GM15510 (cell line): ENCODE data around the gene MRPS12.

Source experiments
- POLR2A ChIP-seq: IDR thresholded peaks from 3 replicates; pipeline ENCODE4 v1.6.1; 2011; ENCODE audit warnings: borderline replicate concordance; ENCODE audit not compliant: insufficient read length; ENCODE audit errors: extremely low read depth

The MRPS12 gene

DNA sequence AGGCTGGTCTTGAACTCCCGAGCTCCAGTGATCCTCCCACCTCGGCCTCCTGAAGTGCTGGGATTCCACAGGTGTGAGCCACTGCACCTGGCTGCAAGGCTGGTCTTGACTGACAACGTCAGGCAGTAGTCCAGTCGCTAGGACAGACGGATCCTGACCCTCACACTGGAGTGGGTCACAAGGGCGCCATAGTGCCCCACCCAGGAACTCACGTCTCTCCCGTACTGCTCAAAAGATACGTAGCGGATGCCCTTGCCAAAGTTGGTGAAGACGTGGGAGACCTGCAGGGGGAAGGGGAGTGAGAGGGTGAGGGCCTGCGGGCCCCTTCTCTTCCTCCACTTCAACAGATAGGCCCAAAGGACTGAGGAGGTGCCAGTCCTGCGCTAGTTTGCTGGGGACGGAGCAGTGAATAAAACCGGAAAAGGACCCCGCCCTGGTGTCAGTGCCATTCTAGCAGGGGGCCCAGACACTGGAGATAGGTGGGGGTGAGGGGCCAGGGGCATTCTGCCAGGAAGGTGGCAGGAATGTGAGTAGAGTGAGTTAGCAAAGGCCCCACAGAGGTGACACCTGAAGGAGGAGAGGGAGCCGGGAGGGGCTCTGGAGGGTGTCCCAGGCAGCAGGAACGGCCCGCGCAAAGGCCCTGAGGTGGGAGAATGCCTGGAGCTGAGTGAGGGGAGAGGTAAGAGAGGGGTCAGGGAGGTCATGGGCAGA, 11.9 kb downstream of the MRPS12 start:
- TF ChIP-seq POLR2A, result no peak

- TF ChIP-seq POLR2A, result no peak
These were observed 14.3 kb downstream of the MRPS12 start for GRCh38 chr19:38944981-38945506.

- TF ChIP-seq POLR2A, result no peak
These were observed 15.0 kb downstream of the MRPS12 start for GRCh38 chr19:38945562-38946228.

GRCh38 chr19:38946229-38947010, 15.7 kb downstream of the MRPS12 start:
- no peak for TF ChIP-seq POLR2A

DNA sequence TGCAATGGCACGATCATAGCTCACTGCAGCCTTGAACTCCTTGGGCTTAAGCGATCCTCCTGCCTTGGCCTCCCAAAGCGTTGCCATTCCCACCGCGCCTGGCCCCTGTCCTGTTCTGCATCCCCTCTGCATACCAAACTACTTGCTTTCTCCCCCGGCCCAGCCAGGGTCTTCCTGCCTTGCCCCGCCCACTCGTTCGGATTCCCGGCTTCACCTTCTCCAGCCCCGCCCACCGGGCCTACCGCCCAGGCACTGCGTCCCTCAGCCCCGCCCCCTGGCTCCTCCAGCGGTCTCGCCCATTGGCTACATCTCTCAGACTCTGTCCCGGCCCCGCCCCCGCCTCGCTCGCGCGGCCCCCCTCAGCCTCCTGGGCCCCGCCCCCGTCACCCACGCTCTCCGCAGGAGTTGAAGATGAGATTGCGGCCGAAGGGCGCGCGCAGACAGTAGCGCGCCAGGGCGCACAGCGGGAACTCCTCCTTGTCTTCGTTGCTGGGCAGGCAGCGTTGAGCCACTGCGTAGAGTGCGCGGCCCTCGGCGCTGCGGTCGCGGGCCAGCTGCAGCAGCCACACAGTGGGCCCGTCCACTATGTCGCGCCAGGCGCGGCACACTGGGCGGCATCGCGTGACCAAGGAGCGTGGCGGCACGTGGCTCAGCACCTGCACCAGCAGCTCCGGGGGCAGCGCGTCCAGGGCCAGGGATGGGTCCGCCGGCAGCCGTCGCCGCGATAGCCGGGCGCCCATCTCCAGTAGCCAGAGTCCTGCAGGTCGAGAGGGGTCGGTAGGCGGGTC, 19.0 kb downstream of the MRPS12 start:
- TF ChIP-seq POLR2A, result no peak

DNA sequence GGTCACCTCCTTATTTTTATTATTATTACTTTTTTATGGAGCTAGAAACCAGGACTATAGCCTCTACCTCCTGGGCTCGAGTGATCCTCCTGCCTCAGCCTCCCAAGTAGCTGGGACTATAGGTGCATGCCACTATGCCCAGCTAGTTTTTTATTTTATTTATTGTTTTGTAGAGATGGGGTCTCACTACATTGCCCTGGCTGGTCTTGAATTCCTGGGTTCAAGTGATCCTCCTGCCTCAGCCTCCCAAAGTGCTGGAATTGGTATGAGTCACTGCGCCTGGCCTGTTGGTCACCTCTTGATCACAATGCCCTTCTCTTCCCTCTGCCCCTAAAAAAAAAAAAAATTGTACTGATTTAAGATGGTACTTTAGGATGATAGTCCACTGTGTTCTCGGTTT, 20.4 kb downstream of the MRPS12 start:
- TF ChIP-seq POLR2A, result no peak

GRCh38 chr19:38952395-38953165, 21.8 kb downstream of the MRPS12 start:
- no peak for TF ChIP-seq POLR2A

GRCh38 chr19:38953677-38954076, 22.9 kb downstream of the MRPS12 start:
- TF ChIP-seq POLR2A, result no peak

DNA sequence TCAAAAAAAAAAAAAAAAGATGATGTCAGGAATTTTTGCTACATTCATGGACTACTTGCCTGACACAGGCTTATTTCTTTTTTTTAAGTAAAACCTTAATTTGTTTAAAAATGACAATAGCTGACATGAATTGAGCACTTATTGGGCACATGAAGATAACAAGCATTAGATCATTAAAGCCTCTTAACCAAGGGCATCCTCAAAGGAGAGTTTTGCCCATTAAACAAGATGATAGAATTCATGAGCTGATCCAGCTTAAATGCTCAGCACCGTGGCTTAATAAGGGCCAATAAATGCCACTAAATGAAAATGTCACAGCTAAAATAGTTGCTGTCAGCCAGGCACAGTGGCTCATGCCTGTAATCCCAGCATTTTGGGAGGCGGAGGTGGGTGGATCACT, 25.5 kb downstream of the MRPS12 start:
- TF ChIP-seq POLR2A, result no peak

DNA sequence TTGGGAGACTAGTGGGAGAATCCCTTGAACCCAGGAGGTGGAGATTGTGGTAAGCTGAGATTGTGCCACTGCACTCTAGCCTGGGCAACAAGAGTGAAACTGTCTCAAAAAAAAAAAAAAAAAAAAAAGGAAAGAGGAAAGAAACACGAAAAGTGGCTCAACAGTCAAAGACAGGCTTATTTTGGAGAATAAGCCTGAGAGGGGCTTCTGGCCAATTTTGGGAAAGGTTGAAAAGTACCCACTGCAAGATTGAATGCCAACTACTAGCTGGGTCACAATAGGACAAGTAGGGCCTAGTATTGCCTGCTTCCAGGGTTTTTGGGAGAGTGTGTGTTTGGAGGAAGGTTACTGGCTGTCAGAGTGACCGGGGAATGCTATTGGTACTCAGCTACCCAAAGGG, 27.6 kb downstream of the MRPS12 start:
- no peak for TF ChIP-seq POLR2A

DNA sequence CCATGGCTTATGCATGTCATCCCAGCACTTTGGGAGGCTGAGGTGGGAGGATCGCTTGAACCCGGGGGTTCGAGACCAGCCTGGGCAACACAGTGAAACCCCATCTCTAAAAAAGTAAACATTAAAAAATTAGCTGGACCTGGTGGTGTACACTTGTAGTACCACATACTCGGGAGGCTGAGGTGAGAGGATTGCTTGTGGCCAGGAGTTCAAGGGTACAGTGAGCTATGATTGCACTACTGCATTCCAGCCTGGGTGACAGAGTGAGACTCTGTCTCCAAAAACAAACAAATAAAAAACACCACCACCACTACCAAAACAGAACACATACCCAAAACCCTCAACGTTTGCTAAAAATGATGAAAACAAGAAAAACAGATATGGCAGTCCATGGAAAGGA, 28.9 kb downstream of the MRPS12 start:
- TF ChIP-seq POLR2A, result no peak

GRCh38 chr19:38964738-38965137, 34.0 kb downstream of the MRPS12 start:
- no peak for TF ChIP-seq POLR2A

- TF ChIP-seq POLR2A, result no peak
These were observed 40.2 kb downstream of the MRPS12 start for GRCh38 chr19:38970664-38971532.
